T1000 (cell line): ENCODE results near the gene MPHOSPH10.
"Not testable (repeated sequence)": the region's sequence is repeated elsewhere in the genome, so short reads cannot be mapped to it uniquely, and the experiment has no call there.

Experiments used
- DNase-seq: peaks from one replicate; lab custom pipeline; 2025; ENCODE audit warnings: mixed read lengths; lab: John Stamatoyannopoulos, UW

MPHOSPH10 gene

DNA sequence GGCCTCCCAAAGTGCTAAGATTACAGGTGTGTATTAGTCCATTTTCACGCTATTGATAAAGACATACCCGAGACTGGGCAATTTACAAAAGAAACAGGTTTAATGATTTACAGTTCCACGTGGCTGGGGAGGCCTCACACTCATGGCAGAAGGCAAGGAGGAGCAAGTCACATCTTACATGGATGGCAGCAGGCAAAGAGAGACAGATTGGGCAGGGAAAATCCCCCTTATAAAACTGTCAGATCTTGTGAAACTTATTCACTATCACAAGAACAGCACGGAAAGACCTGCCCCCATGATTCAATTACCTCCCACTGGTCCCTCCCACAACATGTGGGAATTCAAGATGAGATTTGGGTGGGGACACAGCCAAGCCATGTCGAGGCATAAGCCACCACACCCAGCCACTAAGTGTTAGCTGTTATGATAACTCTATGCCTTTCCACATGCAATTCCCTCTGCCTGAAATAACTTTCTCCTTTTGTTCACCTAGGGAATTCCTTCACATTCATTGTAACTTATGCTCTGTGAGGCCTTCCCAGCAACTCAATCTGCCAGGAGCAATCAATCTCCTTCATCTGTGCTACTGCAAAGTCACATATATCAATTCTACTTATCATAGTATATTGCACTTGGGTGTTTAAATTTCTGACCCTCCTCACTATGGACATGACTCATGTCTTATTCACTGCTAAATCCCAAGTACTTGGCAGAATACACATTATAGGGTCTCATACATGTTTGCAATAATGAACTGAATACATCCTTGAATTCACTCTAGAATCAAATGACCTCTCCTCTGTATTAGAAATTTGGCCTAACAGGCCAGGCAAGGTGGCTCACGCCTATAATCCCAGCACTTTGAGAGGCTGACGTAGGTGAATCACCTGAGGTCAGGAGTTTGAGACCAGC lies 7.8 kb upstream of the MPHOSPH10 start:
- DNase-seq = no peak

DNA sequence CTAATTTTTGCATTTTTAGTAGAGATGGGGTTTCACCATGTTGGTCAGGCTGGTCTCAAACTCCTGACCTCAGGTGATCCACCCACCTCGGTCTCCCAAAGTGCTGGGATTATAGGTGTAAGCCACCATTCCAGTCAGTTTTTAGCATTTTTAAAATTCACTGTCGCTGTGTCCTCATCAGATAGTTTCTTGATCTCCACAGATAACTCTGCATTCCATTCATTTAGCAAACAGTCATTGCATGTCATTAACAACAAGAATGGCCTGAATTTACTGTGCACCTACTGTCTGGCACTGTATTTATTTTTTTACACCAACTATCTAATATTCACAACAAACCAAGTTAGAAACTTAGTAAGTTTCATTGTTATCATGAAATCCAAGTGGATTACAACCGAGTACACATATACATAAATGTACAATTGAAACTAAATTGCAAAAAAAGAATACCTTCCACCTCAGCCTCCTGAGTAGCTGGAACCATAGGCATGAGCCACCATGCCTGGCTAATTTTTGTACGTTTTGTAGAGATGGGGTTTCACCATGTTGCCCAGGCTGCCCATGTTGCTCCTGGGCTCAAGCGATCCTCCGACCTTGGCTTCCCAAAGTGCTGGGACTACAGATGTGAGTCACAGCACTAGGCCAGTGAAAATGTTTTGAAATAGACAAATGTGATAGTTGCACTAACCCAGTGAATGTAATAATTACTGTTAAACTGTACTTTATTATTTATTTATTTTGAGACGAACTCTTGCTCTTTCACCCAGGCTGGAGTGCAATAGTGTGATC lies 4.7 kb upstream of the MPHOSPH10 start:
- no peak for DNase-seq

DNA sequence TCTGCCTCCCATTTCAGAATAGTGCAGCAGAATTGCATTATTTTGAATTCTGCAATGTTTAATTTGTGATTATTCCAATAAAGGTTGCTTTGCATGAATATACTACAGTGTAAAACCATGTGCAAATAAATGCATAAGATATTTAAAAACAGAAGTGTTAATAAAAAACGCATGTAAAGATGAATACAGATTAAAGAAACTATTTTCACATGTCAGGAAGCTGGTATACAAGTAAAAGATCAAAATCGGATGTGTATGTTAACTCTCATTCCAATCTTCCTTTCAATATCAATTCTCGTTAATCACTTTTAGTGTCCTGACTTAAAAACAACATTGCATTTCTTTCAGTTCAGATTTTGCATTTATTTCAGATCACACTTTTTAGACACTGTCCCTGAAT lies 3.5 kb upstream of the MPHOSPH10 start:
- DNase-seq = no peak

DNA sequence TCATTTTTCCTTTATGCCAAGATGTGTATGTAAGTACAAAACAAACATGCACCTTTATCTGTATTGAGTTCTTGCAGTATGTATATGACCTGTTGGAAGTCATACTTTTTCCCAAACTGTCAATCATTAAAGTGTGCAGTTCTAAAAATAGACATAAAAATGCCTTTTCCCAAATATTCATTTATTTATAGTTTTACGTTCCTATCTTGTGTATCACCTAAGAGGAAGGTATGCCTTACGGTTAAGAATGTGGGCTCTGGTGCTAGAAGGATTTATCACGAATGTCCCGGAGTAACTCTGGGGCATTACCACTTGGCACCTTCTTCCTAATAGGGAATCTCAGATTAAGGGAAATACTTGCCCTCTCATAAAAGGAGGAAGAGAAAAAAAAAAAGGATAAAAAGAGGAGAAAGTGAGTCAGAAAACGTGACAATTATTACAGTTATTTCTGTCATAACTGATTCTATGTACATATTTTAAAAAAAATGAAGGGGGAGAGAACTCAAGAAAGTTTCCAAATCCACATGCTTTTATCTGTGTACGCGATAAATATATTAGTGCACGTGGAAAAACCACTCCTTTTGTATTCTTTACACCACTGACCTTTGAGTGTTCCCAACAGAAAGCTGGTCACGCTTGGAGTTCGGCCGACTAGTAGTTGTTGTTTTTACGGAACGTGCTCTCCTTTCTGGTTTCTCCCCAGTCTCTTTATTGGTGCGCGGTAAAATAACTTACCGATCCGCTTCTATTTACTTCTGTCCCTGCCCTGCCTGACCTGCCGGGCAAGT lies 1.1 kb upstream of the MPHOSPH10 start:
- no peak for DNase-seq

DNA sequence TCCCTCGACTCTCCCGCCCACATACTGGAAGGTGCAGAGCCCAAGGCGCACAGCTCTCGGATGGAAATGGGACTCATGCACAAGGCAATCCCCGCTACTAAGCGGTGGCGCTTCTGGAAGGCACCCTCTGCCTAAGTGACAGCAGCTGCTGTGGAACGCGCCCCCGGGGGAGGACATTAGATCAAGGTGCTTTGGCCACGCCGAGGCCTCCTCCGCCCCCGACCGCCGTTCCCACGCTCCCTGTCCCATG lies 607 bp upstream of the MPHOSPH10 start:
- no peak for DNase-seq

DNA sequence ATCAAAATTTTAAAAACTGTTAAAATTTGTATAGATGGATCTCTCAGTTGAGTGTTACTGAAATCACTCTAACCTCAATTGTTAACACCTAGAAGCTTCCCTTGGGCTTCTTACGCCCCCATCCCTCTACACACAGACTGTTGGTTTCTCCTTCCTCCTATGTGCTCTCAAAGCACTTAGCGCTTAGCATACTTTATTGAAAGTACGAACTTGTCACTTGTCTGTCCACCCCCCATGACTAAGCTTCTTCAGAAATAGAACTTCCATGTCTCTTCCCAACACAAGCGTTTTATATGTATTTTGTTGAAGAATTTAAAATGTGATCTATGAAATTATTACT lies 441 bp downstream of the MPHOSPH10 start:
- no peak for DNase-seq

DNA sequence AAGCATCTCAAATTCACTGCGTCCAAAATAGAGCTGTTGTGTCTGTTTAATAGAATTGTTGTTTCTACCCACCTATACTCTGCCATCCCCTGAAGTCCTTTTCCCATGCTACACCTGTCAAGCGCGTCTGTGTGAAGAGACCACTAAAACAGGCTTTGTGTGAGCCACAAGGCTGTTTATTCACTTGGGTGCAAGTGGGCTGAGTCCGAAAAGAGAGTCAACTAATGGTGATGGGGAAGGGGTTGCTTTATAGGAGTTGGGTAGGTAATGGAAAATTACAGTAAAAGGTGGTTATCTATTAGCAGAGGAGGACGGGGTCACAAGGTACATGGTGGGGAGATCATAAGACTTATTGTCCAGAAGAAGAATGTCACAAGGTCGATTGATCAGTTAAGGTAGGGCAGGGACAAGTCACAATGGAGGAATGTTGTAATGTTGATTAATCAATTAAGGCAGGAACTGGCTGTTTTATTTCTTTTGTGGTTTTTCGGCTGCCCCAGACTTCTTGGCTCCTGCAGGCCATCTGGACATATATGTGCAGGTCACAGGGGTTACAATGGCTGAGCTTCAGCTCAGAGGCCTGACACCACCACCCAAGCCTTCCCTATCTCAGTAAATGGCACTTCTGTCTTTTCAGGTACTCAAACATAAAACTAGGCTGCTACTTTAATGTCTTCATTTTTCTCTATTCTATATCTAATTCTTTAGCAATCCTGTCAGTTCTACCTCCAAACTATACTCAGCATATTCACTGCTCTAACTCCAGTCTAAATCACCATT lies 1.1 kb downstream of the MPHOSPH10 start:
- not testable (repeated sequence) for DNase-seq

DNA sequence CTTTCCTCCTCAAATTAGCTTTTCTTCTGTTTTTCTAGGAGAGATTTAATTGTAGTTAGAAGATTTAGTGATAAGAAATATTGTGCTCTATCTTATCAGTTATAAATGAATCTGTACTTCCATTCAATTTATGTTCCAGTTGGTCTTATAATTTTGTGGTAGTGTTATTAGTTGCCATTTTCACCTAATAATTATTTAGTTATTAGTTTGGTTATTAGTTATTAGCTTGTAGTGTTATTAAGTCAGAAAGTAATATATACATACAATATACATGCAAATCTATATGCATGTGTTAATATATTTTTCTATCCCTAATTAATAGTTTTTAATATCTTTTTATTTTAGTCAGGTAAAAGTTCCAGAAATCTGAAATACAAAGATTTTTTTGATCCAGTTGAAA lies 3.2 kb downstream of the MPHOSPH10 start:
- DNase-seq = no peak

DNA sequence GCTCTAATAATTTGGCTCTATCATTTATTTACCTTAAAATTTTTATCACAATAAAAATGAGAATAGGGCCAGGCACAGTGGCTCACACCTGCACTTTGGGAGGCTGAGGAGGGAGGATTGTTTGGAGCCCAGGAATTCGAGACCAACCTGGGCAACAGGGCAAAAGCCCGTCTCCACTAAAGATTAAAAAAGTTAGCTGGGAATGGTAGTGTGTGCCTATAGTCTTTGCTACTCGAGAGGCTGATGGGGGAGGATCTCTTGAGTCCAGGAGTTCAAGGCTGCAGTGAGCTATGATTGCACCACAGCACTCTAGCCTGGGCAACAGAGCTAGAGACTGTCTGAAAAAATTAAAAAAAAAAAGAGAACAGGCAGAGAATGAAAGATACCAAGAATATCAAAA lies 5.7 kb downstream of the MPHOSPH10 start:
- DNase-seq = no peak

DNA sequence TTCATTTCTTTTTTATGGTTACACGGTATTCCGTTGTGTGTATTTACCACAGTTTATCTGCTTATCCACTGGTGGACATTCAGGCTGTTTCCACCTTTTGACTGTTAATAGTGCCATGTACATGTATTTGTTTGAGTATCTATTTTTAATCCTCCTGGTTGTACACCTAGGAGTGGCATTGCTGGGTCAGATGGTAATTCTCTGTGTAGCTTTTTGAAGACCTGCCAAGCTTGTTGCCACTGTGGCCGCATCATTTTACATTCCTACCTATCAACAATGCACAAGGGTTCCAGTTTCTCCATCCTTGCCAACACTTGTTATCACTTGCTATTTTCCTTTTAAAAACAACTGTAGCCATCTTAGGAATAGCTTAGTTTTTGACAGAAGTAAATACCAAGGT lies 13.3 kb downstream of the MPHOSPH10 start:
- DNase-seq = no peak

DNA sequence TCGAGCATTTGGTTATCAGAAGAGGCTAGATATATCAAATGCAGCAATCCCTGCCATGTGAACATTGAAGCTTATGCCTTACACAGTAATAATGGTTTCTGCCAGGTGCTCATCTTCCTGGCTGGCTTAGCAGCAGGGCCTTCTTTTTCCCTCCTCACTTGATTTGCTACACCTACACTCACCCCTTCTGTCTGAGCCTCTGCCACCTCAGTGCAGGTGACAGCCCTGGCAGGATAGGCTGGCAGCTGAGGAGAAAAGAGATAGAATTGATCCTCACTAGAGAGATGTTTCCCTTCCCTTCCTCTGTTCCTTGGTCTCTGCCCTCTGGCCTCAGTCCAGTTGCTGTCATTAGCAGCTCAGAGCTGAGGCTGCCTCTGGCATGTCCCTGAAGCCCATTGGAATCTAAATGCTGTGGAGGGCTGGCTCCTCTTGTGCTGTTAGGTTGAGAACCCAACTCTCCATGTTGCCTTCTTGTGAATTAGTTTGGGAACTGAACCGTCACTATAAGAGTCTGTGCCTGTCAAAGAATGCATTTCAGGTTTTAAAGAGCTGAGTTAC lies 18.2 kb downstream of the MPHOSPH10 start:
- no peak for DNase-seq

DNA sequence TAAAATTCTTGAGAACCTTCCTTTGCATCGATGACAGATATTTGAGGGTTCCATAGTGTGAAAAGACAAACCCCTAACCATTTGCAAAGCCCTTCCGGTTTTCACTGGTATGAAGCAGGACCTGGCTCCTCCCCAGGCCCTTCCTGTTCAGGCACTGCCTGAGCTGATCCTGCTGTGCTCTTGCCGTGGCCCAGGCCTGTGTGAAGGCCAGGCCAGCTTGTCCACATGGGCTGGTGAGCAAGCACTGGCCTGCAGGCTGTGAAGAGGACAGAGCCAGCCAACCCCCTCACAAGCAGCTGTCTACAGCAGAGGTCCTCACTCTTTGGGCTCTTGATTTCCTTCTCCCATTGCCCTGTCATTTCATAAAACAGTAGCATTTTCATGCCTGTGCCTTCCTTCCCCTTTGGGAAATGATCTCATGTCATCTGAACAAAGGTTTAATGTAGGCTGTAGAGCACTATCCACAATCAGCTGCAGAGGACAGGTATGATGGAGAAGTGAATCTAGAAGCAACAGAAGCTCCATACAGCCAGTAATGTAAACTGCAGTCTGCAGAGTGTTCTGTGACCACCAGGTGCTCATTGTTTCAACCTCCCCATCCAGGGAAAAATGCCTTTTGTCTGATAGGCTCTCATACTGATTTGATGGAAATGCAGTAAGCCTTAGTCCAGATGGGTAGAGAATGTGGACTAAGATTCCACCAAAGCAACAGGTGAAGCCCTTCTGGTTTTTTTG lies 19.8 kb downstream of the MPHOSPH10 start:
- no peak for DNase-seq

DNA sequence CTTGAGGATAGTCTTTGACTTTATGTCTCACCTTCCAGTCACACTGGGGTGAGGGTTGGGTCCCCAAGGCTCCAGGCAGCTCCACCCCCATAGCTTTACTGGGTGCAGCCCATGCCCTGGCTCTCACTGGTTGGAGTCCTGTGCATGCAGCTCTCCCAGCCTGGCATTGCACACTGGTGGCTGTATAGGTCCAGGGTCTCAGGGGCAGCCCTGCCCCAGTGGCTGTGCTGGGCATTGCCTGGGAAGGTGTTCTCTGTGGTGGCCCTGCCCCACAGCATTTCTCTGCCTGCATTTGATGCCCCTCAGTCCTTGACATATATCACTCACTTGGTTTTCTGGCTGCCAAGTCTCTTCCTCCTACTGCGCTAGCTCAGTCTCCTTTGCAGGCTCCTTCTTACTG lies 21.2 kb downstream of the MPHOSPH10 start:
- no peak for DNase-seq

DNA sequence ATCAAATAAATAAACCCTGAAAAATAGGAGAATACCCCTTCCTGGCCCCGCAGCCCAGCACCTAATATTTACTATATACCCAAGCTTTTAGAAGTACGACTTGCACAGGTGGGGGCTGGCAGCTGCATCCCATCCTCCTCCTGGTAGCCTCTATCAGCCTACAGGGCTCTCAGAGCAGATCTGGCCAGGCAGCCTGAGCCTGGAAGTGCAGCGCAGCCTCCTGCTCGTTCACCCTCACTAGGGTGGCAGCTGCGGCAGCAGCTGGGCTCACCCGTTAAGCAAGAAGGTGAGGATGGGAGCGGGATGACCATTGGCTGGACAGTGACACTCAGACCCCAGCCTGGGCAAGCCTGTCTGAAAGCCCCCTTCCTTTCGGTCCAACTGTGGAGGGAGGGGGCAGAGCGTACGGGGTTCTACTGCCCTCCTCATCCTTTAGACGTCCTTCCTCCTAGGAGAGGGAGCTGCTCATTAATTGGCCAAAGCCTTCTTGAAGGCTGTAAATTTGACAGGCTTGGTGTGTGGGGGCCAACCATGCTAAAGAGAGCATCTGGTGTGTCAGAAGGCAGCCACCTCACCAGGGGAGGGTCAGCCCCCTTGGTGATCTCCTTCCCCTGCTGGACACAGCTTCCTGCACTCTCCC lies 23.3 kb downstream of the MPHOSPH10 start:
- no peak for DNase-seq

DNA sequence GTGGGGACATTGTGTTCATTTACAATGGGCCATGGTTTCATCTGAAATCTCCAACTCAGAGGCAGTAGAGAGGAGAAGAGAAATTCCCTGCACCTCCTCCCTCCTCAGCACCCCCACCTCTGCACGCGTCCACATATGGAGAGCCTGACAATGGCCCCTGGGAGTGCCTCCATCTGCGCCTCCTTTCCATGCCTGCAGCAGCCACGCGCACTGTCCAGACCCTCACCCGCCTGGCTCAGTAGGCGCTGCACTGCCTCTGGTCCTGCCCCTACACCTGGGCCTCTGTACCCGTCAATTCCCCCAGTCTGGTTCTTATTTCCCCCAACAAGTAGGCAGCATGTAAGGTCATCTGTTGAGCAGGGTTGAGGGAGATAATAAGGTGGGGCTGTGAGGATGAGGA lies 23.8 kb downstream of the MPHOSPH10 start:
- no peak for DNase-seq

DNA sequence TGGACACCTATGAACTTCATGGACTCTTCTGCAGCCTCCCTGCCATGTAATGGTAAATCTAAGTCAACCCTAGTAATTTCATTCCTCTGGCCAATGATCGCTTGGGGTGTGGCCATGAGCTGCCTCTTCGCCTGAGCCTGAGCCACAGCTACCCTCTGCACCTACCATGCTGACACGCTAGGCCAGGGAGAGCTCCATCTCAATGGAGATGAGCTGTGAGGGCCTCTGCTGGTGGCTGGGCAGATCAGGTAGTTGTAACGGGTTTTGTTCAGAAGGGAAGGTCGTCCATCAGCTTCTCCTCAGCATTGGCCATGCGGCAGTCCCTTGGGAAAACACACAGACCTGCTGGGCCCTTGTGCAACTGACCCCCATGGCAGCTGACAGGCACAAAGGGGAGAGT lies 24.4 kb downstream of the MPHOSPH10 start:
- DNase-seq = no peak

DNA sequence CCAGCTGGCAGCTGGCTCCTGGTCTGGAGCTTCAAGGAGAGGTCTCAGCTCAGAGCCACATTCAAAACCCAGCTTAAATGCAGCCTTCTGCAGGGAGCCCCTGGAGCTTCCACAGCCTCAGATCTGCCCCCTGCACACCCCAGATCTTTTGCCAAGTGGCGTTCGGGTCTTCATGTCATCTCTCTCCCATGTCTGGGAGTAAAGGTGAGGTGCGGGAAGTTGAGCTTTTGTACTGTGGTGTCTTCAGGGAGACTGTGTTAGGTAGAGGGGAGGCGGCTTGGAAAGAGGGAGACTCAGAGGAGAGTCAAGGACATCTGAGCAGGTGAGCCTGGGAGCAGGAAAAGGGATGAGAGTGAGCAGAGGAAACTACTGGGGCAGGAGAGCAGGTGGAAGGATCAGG lies 25.4 kb downstream of the MPHOSPH10 start:
- DNase-seq = no peak

DNA sequence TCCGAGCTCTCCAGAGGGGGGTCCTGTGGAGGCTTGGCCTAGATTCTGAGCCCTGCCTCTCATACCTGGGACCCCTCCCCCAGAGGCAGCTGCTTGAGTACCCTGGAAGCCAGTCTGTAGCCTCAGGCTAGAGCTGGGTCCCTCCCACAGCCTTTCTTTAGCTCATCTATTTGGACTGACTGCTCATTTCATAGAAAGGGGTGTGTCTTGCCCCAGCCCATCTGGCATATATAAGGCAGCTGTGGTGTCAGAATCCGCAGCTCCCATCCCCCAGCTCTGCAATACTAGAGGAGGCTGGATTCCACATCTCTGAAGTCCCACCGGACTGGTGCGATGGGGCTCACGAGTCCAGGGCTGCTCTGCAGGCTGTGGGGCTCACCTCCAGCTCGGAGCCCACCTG lies 26.1 kb downstream of the MPHOSPH10 start:
- DNase-seq = no peak

DNA sequence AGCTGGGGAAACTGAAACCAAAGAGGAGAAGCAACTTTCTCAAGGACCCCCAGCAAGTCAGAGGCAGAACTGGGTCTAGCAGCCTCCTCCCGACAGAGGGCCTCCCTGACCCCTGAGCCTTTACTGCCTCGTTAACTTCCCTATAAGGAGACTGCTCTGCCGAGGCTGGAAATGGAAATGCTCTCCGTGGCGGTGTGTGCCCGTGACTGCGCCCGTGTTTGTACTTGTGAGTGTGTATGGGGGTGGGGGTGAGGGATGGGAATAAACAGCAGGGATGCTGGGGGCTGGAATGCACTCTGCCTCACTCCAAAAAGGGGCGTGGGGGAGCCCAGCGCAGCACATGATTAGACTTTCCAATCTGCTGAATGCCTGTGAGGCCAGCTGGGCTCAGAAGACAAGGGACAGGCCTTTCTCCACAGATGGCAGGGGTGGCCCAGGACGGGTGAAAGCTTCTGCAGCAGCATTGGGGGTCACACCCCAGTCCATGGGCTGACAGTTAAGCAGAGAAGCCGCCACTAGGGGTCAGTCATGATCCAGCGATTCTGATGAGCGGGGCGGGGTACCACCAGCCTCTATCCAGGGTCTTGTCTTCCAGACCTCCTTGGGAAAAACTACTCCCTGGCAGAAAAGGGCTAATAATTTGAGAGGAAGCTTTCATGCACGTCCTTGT lies 26.8 kb downstream of the MPHOSPH10 start:
- no peak for DNase-seq

DNA sequence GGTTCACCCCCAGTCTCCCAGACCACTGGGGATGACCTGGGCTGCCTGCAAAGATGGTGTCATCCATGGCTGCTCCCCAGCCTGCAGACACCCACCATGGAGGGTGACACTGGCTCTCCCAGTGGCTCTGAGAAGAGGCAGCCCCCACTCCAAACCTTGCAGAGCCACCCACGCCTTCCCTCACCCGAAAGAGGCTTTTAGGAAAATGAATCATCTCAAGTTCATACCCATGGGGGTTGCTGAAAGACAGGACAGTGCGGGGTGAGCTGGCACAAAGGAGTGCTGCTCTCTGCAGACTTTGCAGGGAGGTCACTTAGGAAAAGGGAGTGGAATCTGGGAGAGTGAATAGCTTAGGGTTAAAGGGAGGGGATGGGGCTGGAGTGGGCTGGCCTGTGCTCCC lies 36.4 kb downstream of the MPHOSPH10 start:
- DNase-seq = no peak
